HG03280 (cell line): ENCODE data around the gene NR2C2.
A peak's percentile ranks its signal among the peaks of the same experiment; 100 is the strongest.

Source experiments
- ATAC-seq: cut with Tn5 transposase; IDR thresholded peaks from one replicate; pipeline ENCODE4 v1.9.1; 2021; ENCODE audit warnings: mild to moderate bottlenecking, moderate library complexity; ENCODE audit not compliant: unreplicated experiment

NR2C2 gene

DNA sequence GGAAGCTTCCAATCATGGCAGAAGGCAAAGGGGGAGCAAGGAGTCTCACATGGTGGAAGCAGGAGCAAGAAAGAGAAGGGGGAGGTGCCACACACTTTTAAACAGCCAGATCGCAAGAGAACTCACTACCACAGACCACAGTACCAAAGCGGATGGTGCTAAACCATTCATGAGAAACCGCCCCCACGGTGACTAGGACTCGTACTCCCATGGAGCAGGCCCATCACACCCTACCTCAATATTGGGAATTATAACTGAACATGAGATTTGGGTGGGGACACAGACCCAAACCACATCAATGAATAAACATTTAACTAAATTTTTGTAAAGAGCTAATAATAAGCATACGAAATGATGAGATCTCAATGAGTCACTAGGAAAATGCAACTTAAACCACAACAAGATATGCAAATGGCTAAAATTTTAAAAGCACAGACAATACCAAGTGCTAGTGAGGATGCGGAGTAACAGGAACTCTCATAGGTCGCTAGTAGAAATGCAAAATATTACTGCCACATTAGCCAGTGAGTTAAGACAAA, 107.7 kb downstream of the NR2C2 start:
- ATAC-seq: peak; percentile 46

DNA sequence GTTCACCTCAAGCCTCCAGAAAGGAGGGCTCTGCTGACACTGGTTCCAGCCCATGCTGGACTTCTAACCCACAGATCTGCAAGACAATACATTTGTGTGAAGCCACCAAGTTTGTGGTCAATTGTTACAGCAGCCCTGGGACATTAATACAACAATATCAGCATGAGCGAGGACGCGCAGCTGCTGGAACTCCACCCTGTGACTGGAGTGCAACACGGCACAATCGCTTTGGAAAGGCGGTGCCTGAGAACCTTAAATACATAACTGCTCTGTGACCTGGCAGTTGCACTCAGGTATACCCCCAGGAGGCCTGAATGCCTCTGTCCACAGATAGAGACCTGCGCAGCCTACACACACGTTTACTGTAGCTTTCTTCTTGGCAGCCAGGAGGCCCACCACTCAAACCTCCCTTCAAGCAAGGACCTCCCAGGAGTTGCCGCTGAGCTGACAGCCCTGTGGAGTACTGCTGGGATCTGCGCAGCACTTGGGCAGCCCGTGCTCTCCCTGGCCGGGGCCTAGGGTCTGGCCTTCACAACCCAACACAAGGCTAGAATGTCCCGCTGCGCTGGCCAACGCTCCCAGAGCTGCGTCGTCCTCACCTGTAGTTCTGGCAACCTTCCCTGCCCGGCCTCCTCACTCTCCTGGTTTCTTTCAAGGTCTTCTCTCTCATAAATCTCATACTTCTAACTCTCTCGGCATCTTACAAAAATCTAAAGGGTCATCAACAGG, 109.5 kb downstream of the NR2C2 start:
- no peak for ATAC-seq

DNA sequence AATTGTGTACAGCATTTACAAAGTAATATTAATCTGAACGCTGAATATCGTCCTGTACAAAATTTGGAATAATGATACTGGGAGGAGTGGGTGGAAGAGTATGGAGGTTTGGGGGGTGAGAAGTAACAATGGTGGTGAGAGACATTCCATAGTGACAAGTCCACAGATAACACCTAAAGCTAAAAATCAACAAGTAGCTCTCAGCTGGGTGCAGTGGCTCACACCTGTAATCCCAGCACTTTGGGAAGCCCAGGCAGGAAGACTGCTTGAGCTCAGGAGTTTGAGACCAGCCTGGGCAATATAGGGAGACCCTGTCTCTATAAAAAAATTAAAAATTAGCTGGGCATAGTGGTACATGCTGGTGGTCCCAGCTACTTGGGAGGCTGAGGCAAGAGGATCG, 112.6 kb downstream of the NR2C2 start:
- no peak for ATAC-seq

DNA sequence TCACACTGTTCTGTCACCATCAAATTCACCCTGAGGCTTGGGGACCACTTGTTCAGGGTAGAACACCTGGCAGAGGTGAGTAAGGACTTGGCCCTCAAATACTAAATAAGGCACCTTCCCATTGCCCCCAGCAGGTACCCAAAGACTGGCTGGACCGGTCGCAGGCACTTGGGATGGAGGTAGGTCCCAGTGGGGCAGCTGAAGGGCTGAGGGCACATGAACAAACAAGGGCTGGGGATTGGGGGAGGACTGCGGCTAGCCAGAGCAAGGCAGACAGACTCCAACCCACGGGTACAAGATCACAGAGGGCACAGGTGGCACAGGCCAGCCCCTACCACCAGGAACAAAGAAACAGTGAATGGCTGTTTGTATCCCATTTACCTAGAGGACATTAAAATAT, 115.9 kb downstream of the NR2C2 start:
- no peak for ATAC-seq

DNA sequence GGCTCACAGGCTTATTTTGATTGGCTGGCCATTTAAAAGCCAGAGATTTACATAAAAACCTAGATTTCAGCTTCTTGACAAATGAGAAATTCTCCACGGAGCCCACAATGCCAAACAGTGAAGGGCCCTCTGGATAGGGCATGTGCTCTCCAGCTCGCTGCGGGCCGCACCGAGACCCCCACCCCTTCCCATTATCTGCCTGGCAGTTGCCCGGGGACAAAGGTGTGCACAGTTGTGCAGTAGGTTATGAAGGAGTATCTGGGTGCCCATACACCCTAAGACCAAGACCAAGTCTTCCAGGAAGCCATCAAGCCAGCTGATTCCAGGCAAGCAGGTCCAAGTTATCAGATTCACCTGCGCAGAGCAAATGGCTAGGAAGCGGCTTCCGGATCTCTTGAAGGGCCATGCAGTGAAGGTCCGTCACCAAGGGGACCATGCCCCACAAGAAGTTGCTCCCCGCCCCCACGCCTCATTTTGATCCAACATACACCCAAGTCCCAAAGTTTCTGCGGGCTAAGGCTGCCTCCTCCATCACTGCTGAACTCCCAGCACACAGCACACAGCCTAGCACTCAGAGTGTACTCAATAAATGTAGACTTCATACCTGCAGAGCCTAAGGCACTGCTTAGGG, 116.4 kb downstream of the NR2C2 start:
- no peak for ATAC-seq

DNA sequence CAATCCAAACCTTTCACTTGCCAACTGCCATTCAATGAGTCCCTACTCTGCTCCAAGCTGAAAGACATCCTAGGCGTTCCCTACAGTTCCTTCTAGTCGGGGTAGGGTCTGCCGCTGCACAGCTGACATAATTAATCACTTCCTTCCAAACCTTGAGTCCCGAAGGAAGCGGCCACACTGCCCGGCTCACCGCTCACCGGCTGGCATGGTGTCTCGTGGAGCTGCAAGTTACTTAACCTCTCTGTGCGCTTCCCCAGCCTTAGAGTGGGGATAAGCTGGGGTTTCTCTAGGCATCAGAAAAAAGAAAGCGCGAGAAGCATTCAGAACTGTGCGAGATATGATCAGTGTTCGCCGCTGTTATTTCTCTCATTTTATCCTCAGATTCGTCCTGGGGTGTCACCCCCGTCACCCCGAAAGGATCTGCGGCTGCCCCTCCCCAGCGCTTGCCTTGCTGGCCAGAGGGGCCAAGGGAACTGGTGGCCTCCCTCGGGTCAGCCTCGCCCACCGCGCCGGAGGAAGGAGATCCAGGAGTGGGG, 117.0 kb downstream of the NR2C2 start:
- ATAC-seq: peak; percentile 19

DNA sequence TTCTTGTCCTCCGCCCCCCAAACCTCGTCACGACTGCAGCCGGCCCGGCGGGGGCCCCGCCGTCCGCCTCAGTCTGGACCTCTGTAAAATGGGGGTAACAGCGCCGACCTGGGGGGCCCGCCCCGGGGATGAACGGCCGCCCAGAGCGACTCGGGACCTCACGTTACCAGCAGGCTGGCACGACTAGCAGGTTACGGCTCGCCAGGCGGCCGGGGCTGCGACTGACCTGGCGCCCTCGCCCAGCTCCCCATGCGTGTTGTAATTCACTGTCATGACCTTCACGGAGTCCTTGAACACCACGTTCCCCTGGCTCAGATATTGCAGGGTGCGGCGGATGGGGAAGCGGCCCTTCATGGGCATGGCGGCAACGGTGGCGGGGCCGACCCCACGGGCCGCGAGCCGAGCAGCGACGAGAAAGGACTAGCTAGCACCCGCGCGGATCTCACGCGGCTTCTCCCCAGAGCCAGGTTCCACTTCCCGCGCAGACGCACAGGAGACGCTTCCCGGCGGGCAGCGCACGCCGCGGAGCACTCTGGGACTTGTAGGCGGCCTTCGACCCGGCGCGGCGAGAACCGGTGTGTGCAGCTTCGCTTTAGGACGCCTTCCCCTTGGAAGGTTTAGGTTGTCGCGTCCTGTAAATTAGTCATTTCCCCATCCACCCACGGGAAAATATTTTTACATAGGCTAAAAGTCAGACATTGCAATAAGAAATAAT, 117.6 kb downstream of the NR2C2 start, which contains the start of gene MRPS25:
MRPS25 (minus strand) TSS at position 481 of the 715 bp plus-strand sequence; CDS start at position 360, 121 bp downstream.
- ATAC-seq: peak; percentile 97

DNA sequence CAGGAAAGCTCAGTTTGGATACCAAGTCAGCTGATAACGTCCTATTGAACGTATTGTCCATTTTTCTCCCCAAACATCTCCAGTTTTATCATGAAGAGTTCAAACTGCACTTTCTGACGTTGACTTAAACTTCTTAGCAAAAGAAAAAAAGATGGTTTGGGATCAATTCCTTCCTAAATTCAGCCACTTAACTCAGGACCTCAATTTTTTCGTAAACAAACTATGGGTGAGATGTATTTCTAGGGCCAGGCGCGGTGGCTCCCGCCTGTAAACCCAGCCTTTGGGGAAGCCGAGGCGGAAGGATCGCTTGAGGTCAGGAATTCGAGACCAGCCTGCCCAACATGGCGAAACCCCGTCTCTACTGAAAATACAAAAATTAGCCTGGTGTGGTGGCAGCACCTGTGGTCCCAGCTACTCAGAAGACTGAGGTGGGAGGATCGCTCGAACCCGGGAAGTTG, 118.2 kb downstream of the NR2C2 start:
- no peak for ATAC-seq

DNA sequence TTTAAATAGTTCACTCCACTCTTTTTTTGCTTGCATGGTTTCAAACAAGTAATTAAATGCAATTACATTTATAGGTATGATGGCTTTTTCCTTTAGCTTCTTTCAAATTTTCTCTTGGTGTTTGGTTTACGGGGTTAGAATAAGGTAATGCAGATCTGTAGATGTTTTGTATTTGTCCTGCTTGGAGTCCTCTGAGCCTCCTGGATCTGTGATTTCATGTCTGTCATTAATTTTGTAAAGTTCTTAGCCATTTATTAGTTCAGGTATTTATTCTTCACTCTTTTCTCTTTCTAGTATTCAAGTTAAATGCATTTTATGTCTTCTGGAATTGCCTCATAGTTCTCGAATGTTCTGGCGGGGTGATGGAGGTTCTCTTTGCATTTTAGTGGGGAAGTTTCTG, 119.1 kb downstream of the NR2C2 start:
- no peak for ATAC-seq

DNA sequence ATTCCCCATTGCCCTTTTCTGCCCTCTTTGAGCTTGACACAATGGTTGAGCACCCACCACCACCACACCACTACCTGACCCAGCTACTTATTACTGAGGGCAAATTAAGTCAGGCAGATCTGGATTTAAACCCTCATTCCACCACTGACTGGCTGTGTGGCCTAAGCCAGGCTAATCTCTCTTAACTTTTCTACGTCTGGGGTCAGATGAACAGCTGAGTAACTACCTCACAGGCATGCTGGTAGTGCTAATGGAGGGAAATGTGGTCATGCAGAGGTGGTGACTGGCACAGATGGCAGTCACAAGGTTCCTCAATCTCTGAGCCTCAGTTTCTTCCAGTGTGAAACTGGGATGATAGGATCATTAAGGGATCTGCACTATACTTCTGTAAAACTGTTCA, 122.1 kb downstream of the NR2C2 start:
- no peak for ATAC-seq

DNA sequence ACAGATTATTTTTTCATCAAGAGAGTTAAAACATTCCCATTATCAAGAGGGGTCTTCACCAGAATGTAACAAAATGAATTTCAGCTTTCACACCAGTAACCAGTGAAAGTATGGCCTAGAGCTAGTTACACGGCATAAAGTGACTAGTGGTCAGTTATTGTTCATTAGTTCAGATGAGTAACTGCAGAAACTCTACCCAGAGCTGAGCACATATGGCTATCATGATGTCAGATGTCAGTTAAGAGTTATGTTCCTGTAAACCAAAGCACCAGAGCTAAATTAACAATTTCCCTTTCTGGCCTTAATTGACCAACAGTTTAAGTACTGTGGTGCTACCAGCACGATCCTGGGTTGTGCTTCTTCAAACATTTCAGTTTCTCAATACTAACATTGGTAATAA, 124.3 kb downstream of the NR2C2 start:
- no peak for ATAC-seq

DNA sequence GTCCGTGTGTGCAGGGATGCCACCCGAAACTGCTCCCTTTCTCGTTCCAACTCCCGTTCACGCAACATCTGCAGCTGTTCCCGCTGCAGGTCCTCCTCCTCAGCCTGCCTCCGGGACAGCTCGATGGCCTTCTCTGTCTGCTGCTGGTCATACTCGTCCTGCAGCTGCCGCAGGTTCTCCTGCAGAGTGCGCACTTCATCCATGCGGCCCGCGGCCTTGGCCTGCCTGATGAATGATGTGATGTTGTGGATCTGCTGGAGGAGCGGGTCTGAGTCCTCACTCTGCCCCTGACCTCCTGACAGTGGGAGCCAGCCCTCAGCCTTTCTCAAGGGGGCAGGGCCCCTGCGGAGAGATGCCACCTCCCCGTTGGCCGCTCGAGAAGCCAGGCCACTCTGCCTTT, 127.1 kb downstream of the NR2C2 start:
- ATAC-seq: no peak

DNA sequence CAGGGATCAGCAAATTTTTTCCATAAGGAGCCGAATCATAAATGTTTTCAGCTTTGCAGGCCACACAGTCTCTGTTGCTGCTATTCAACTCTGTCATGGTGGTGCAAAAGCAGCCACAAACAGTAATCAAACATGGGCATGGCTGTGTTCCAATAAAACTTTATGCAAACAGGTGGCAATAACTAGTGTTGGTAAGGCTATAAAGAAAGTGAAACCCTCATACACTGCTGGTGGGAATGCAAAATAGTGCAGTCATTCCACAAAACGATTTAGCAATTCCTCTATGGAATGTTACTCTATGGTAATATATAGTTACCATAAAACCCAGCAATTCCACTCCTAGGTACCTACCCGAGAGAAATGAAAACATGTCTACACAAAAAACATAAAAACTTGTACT, 131.7 kb downstream of the NR2C2 start:
- no peak for ATAC-seq

DNA sequence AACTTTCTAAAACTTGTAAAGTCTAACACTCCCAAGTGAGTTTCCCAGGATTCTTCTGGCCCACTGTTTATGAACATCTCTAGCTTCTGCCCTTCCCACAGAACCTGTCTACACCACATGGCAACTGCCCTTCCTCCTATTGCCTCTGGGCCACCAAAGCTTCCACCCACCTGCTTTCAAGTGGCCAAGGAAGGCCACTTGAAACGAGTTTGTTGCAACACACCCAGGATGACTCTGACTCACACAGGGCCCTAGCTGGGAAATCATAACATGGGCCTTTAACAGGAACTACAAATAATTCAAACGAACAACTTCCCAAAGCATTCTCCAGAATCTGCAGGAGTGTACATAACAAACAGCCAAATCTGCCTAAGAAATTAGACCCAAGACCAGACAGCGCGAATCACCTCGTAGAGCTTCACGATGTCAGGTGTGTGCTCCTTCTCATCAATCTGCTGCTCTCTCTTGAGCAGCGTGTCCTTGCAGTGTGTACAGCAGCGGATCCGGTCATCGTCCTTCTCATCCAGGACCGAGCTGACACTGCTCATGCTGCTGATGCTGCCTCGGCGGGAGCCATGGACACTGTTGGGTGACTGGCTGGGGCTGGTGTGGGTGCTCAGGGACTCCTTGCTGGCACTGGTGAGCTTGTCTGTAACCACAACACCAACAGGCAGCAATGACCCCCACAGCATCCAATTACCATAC, 134.7 kb downstream of the NR2C2 start:
- no peak for ATAC-seq

DNA sequence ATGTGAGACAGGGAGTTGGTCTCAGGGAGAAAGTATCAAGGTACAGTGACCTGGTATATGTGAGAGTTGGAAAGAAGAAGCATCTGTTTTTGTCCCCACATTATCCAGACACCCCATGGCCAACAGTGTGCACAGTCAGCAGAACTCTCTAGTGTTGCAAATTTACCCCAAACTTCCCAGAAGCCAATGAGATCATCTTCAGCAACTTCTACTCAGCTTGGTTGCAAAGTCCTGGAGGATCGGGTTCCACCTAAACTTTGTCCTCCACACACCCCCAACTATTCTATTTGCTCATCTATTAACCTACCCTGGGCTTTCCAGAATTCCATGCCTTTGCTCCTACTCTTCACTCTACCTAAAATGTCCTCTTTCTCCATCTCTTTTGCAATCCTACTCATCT, 135.9 kb downstream of the NR2C2 start:
- no peak for ATAC-seq

DNA sequence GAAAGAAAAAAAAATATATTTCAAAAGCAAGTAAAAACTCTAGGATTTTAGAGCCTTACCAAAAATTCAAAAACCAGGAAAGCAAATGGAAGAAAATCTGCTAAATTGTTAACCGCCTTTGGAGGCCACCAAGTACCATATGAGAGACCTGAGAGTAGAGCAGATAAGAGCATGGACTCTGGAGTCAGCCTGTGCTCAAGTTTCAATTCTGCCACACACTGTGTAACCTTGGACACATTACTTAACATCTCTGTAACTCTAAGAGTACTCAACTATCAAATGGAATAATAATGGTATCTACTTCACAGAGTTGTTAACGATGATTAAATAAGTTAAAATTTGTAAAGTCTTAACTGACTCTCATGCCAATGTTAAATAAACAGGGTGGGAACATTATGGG, 138.9 kb downstream of the NR2C2 start:
- ATAC-seq: no peak

DNA sequence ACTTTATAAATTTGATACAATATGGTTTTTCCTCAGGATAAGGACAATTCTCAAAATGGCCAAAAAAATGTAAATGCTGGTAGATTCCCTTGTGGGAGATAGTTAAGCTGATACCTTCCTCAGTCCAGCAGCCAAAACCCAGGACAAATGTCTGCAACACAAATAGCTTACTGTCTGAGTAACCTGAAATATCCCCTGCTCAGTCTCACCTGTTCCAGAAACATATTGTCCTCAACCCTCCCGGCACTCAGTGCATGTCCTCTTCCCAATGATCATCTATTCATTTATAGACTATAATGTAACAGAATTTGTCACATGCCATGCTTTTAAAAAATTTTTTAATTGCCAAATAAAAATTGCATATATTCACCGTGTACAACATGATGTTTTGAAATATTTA, 139.3 kb downstream of the NR2C2 start:
- no peak for ATAC-seq

DNA sequence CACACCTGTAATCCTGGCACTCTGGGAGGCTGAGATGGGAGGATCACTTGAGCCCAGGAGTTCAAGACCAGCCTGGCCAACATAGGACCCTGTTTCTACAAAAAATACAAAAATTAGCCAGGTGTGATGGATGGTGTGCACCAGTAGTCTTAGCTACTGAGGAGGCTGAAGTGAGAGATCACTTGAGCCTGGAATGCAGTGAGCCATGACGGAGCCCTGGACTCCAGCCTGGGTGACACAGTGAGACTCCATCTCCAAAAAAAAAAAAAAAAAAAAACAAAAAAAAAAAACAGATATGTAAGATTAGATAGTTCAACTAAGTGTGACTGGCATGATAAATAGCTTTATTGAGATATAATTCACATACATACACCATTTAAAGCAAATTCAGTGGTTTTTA, 141.8 kb downstream of the NR2C2 start:
- ATAC-seq: no peak

DNA sequence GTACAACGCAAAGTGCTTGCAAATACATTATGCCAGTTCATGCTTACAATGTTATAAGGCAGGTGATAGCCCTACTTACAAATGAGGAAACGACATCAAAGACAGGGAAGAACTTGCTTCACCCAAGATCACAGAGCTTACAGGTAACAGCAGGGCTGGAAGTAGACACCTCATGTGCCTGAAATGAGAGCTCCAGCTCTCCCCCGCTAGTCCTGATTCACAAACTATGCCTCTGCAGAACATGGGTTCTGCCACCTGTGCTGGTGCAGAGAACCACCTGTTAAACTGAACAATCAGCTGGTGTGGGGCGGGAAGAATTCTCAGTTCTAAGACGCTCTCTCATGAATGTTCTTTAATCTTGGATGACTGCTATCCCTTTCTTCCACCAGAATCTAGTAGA, 144.2 kb downstream of the NR2C2 start:
- no peak for ATAC-seq

DNA sequence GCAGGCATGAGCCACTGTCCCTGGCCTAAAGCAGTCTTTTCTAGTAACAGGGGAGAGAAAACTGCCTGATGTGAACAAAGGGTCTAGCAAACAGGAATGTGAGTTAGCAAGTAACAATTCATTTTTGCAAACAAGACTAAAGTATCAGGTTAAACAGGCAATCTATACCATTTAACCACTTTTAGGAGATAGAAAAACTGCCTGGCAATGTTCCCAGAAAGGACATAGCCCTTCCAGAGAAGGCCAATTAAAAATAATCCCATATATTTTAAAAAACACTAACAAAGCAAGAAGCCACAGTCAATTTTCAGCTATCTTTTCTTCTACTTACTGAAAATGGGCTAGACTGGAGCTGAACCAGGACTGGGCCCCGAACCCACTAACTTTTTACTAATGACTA, 145.3 kb downstream of the NR2C2 start:
- ATAC-seq: no peak
